ENCODE data around the gene ZNF146. TPM values are rescaled to one million over a fixed set of nuclear protein-coding genes. Genes with fewer than 3 reads are reported as not detected.
"Not testable (repeated sequence)": the region's sequence is repeated elsewhere in the genome, so short reads cannot be mapped to it uniquely, and the experiment has no call there.

ZNF146 gene
- total RNA-seq, 1 experiment from 2014 or later = 156 TPM

DNA sequence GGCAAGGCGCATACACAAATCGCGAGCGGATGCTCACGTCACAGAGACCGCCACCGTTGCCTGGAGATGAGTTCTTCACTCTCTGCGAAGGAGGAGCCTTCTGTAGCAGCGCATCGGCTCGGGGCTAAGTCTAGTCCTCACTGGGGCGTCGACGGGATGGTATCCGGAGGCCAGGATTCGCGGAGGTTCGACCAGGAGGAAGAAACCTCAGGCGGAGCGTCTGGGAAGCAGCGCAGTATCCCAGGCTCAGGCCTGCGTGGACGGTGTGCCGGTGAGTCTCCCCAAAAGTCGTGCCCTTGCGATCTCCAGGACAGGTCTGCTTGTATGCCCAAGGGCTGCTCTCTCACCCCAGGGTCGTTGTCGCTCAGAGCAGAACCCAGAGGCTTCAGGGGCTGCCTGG is 40.4 kb downstream of the ZNF146 start:
- DNase-seq = no peak
- H3K36me3 ChIP-seq (replicated peaks; ENCODE audit: control insufficient read depth, insufficient read depth, low read length) = no peaks in the 10 kb centered on the region
- no peaks in the 10 kb centered on the region; the same call in 1 of the 2 replicates for H3K27me3 ChIP-seq (ENCODE audit: control insufficient read depth, insufficient read depth, low read length)
- no peak overlapping the region for H3K4me3 ChIP-seq (ENCODE audit: insufficient read depth, low read depth, low read length)

DNA sequence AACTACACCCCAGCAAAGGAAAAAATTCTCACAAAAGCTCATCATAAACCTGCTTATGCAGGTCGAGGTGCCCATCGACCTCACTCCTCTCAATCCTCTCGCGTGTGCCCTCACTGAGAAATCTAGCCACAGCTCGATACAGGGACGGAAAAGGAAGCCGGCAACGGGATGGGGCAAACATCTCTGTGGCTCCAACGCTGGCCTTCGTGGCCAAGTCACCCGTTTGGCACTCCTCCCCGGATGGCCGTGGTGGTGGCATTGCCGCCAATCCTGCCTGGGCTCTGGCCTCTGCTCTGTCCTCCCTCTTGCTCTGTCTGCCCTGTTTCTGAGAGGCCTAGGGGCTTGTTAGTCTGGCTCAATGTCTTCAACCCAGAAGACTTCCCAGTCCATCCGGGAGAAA is 41.2 kb downstream of the ZNF146 start:
- Histone ChIP-seq H3K27me3 (ENCODE audit: control insufficient read depth, insufficient read depth, low read length) (no peaks in the 10 kb centered on the region; the same call in 1 of the 2 replicates), H3K4me3 (ENCODE audit: insufficient read depth, low read depth, low read length) (no peak overlapping the region)
- DNase-seq = no peak

GRCh38 chr19:36256853-36257519 is 42.1 kb downstream of the ZNF146 start:
- no peaks in the 10 kb centered on the region for H3K36me3 ChIP-seq (replicated peaks; ENCODE audit: control insufficient read depth, insufficient read depth, low read length)
- peak; percentile 20 for DNase-seq
- H3K27me3 ChIP-seq (ENCODE audit: control insufficient read depth, insufficient read depth, low read length) = no peaks in the 10 kb centered on the region; the same call in 1 of the 2 replicates
- H3K4me3 ChIP-seq (ENCODE audit: insufficient read depth, low read depth, low read length) = peak overlapping the region; percentile 49; the same call in 1 of the 2 replicates

More for the DNA sequence above, 41.2 kb downstream of the ZNF146 start:
- H3K36me3 ChIP-seq (replicated peaks; ENCODE audit: control insufficient read depth, insufficient read depth, low read length) = no peaks in the 10 kb centered on the region

GRCh38 chr19:36257520-36257876 is 42.6 kb downstream of the ZNF146 start:
- Histone ChIP-seq H3K4me3 (ENCODE audit: insufficient read depth, low read depth, low read length) (peak overlapping the region; percentile 49; the same call in 1 of the 2 replicates), H3K36me3 (replicated peaks; ENCODE audit: control insufficient read depth, insufficient read depth, low read length) (no peaks in the 10 kb centered on the region), H3K27me3 (ENCODE audit: control insufficient read depth, insufficient read depth, low read length) (no peaks in the 10 kb centered on the region; the same call in 1 of the 2 replicates)
- DNase-seq = no peak

- Histone ChIP-seq H3K27me3 (ENCODE audit: control insufficient read depth, insufficient read depth, low read length) (no peaks in the 10 kb centered on the region; the same call in 1 of the 2 replicates), H3K4me3 (ENCODE audit: insufficient read depth, low read depth, low read length) (peak overlapping the region; percentile 49; the same call in 1 of the 2 replicates), H3K36me3 (replicated peaks; ENCODE audit: control insufficient read depth, insufficient read depth, low read length) (no peaks in the 10 kb centered on the region)
- no peak for DNase-seq
Observed at GRCh38 chr19:36258028-36258875, 43.3 kb downstream of the ZNF146 start.

DNA sequence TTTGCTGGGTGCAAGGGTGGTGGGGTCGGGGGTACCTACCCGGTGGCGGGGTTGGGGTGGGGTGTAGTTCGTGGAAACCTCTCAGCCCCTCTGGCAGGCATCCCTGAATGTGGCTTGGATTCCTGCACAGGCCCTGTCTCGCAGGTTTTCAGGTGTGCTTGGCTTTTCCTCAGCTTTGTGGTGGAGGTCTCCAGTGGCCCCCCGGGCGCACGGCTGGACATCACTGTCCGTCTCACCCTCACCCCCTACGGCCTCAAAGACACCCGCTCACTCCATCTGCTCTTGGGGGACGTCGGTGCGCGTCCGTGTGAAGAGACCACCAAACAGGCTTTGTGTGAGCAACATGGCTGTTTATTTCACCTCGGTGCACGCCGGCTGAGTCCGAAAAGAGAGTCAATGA is 44.3 kb downstream of the ZNF146 start:
- Histone ChIP-seq H3K36me3 (replicated peaks; ENCODE audit: control insufficient read depth, insufficient read depth, low read length) (no peaks in the 10 kb centered on the region), H3K4me3 (ENCODE audit: insufficient read depth, low read depth, low read length) (no peak overlapping the region), H3K27me3 (ENCODE audit: control insufficient read depth, insufficient read depth, low read length) (no peaks in the 10 kb centered on the region; the same call in 1 of the 2 replicates)
- DNase-seq = no peak

- DNase-seq = no peak
- H3K36me3 ChIP-seq (replicated peaks; ENCODE audit: control insufficient read depth, insufficient read depth, low read length) = no peaks in the 10 kb centered on the region
- no peaks in the 10 kb centered on the region for H3K27me3 ChIP-seq (ENCODE audit: control insufficient read depth, insufficient read depth, low read length)
- no peak overlapping the region for H3K4me3 ChIP-seq (ENCODE audit: insufficient read depth, low read depth, low read length)
Observed at GRCh38 chr19:36265064-36265463, 50.2 kb downstream of the ZNF146 start.

DNA sequence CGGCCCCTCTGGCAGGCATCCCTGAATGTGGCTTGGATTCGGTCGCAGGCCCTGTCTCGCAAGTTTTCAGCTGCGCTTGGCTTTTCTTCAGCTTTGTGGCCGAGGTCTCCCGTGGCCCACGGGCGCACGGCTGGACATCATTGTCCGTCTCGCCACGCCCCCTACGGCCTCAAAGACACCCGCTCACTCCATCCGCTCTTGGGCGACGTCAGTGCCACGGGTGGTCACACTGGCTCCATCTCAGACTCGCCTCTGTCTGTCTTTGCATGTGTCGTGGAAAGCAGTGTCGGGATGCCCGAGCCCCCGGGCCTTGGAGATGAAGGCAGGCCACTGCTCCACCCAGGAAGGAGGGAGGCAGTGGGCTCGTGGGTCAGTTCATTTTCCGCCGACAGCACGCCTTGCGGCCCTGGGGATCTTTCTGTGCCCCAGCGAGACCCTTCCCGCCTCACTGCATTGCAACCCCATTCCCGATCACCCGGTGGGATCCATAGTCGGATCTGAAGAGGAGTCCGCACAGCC is 51.0 kb downstream of the ZNF146 start:
- DNase-seq = peak; percentile 19
- Histone ChIP-seq H3K27me3 (ENCODE audit: control insufficient read depth, insufficient read depth, low read length) (no peaks in the 10 kb centered on the region), H3K4me3 (ENCODE audit: insufficient read depth, low read depth, low read length) (no peak overlapping the region), H3K36me3 (replicated peaks; ENCODE audit: control insufficient read depth, insufficient read depth, low read length) (no peaks in the 10 kb centered on the region)

DNA sequence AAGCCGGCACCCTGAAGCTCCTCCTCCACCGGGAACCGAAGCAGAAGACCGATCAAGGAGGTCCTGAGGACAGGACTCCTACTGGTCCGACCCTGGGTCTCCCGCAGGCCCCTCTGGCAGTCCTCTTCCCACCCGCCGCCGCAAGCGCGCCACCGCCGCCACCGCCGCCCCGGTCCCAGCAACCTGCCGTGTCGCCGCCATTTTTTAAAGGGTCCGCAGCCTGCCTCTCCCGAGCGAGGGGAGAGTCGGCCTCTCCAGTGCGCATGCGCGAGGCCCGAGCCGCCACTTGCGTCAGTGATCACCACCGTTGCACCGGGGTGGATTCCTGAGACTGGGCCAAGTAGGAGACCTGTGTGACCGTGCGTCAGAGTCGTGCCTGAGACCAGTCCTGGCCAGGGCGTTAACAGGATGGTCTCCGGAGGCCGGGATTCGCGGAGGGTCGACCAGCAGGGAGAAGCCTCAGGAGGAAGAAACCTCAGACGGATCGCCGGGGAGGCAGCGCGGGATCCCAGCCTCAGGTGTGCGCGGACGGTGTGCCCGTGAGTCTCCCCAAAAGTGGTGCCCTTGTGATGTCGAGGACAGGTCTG is 51.6 kb downstream of the ZNF146 start:
- peak; percentile 30 for DNase-seq
- Histone ChIP-seq H3K36me3 (replicated peaks; ENCODE audit: control insufficient read depth, insufficient read depth, low read length) (no peaks in the 10 kb centered on the region), H3K27me3 (ENCODE audit: control insufficient read depth, insufficient read depth, low read length) (no peaks in the 10 kb centered on the region), H3K4me3 (ENCODE audit: insufficient read depth, low read depth, low read length) (no peak overlapping the region)

GRCh38 chr19:36267061-36267845 is 52.3 kb downstream of the ZNF146 start:
- H3K27me3 ChIP-seq (ENCODE audit: control insufficient read depth, insufficient read depth, low read length) = no peaks in the 10 kb centered on the region
- H3K4me3 ChIP-seq (ENCODE audit: insufficient read depth, low read depth, low read length) = no peak overlapping the region
- no peaks in the 10 kb centered on the region for H3K36me3 ChIP-seq (replicated peaks; ENCODE audit: control insufficient read depth, insufficient read depth, low read length)
- no peak for DNase-seq

- H3K36me3 ChIP-seq (replicated peaks; ENCODE audit: control insufficient read depth, insufficient read depth, low read length); H3K4me3 ChIP-seq (ENCODE audit: insufficient read depth, low read depth, low read length); DNase-seq; H3K27me3 ChIP-seq (ENCODE audit: control insufficient read depth, insufficient read depth, low read length): not testable (repeated sequence)
Observed at GRCh38 chr19:36268081-36268480, 53.2 kb downstream of the ZNF146 start.

DNA sequence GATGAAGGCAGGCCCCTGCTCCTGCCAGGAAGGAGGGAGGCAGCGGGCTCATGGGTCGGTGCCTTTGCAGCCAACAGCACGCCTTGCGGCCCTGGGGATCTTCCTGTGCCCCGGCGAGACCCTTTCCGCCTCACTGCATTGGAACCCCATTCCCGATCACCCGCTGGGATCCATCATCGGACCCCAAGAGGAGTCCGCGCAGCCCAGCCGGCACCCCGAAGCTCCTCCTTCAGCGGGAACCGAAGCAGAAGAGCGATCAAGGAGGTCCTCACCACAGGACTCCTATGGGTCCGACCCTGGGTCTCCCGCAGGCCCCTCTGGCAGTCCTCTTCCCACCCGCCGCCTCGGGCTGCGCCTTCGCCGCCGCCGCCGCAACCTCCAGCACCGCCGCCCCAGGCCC is 53.7 kb downstream of the ZNF146 start:
- not testable (repeated sequence) for H3K4me3 ChIP-seq (ENCODE audit: insufficient read depth, low read depth, low read length); H3K36me3 ChIP-seq (replicated peaks; ENCODE audit: control insufficient read depth, insufficient read depth, low read length); H3K27me3 ChIP-seq (ENCODE audit: control insufficient read depth, insufficient read depth, low read length); DNase-seq

GRCh38 chr19:36269295-36269694 is 54.4 kb downstream of the ZNF146 start:
- not testable (repeated sequence) for H3K36me3 ChIP-seq (replicated peaks; ENCODE audit: control insufficient read depth, insufficient read depth, low read length); H3K27me3 ChIP-seq (ENCODE audit: control insufficient read depth, insufficient read depth, low read length); H3K4me3 ChIP-seq (ENCODE audit: insufficient read depth, low read depth, low read length); DNase-seq

Measured in H7 (cell line).